Right cardiac atrium (tissue), 5 donors: Measurements from ENCODE around the gene CFAP61. TPM values are rescaled to one million over a fixed set of nuclear protein-coding genes. Genes with fewer than 3 reads are reported as not detected.

Source experiments
- ATAC-seq, 2 donors: fragments of 200-7000 bp; cut with Tn5 transposase; one replicate each; pipeline versions ENCODE4 v1.8.0 to v1.9.1; 2020; ENCODE audit warnings: moderate library complexity in 2 of 2, mild to moderate bottlenecking in 1 of 2
- DNase-seq, 3 donors: peaks; one replicate each; pipeline ENCODE4 v3.0.0-alpha.2; 2020
- H3K27ac ChIP-seq: one replicate; pipeline ENCODE4 v1.5.1; 2013; ENCODE audit warnings: mild to moderate bottlenecking, low read length, control low read depth, moderate library complexity
- H3K27me3 ChIP-seq: one replicate; pipeline ENCODE4 v1.6.1; 2013; ENCODE audit not compliant: control insufficient read depth, insufficient read depth
- H3K4me1 ChIP-seq: one replicate; pipeline ENCODE4 v1.6.1; 2013; ENCODE audit warnings: low read length; ENCODE audit not compliant: control insufficient read depth, insufficient read depth
- H3K4me3 ChIP-seq: one replicate; pipeline ENCODE4 v1.5.1; 2013; ENCODE audit warnings: low read length, control low read depth
- H3K9me3 ChIP-seq: one replicate; pipeline ENCODE4 v1.6.1; 2013; ENCODE audit warnings: low read length; ENCODE audit not compliant: control insufficient read depth
- WGBS: extraction: QIAGEN DNeasy Blood & Tissue Kit; methylation state at CpG from one replicate; pipeline ENCODE4 v1.1.7; 2013; 5-methylcytosine and 5-hydroxymethylcytosine counted together
- intact Hi-C, 4 donors: fragments of 100-400 bp; cut with DNase I; formaldehyde crosslinking; loops; one replicate each; pipeline versions ENCODE4 v1.11.0 to v1.14.0; 2022 to 2023
- polyA plus RNA-seq: library from polyadenylated mRNA; stranded (reverse); fragments of 200-250 nt; gene quantifications from one replicate; pipeline ENCODE4 v1.2.3, GENCODE V29; 2013
- total RNA-seq, 4 donors: library from RNA; stranded (reverse); fragmentation: NEBNext Ultra II Directional; extraction: Animal tissue kit (Norgen Biotek cat#: 25700); gene quantifications; one replicate each; pipeline ENCODE4 v1.2.1, GENCODE V29; 2021
- donor health status: healthy with polysubstance abuse.
- donor health status: DM: no; HTN: yes; CAD: no.
- donor health status: DM: no; HTN: no; CAD: no.
- donor health status: DM: no; HTN: yes; CAD: no; lungs with severe emphysema.
- donor health status: DM: yes; HTN: yes; CAD: no.

CFAP61 gene
- total and polyA plus RNA-seq, 5 donors, result 0.11 to 2.4 (median 0.74) TPM; not detected in 1

- ATAC-seq, result no peak
- Histone ChIP-seq H3K27ac (no peak overlapping the region), H3K27me3 (no peaks in the 10 kb centered on the region), H3K9me3 (no peaks in the 10 kb centered on the region), H3K4me1 (no peaks in the 10 kb centered on the region), H3K4me3 (no peak overlapping the region)
- peak in 1 of 3 donors; percentile 62 for DNase-seq
- intact Hi-C loops, result no loop called here
- 46% methylated on average over 26 of the region's 26 CpGs for WGBS
Observed at GRCh38 chr20:20276811-20277530, 224.6 kb downstream of the CFAP61 start.

GRCh38 chr20:20277894-20278335 is 225.6 kb downstream of the CFAP61 start:
- Histone ChIP-seq H3K9me3 (no peaks in the 10 kb centered on the region), H3K4me1 (no peaks in the 10 kb centered on the region), H3K4me3 (no peak overlapping the region), H3K27me3 (no peaks in the 10 kb centered on the region), H3K27ac (no peak overlapping the region)
- 57% methylated on average over 3 of the region's 3 CpGs for WGBS
- DNase-seq (peak in 1 of 3 donors; percentile 54), ATAC-seq (peak; percentile 82 to 89)
- intact Hi-C loops, result no loop called here

GRCh38 chr20:20286061-20286460 is 233.7 kb downstream of the CFAP61 start:
- Histone ChIP-seq H3K27me3 (no peaks in the 10 kb centered on the region), H3K27ac (no peak overlapping the region), H3K9me3 (no peaks in the 10 kb centered on the region), H3K4me3 (no peak overlapping the region), H3K4me1 (no peaks in the 10 kb centered on the region)
- 69% methylated on average over 2 of the region's 2 CpGs for WGBS
- DNase-seq (no peak), ATAC-seq (no peak)
- intact Hi-C loops, result no loop called here

GRCh38 chr20:20289331-20289730 is 237.0 kb downstream of the CFAP61 start:
- intact Hi-C loops, result no loop called here
- DNase-seq, result no peak
- WGBS, result 53% methylated on average over 3 of the region's 3 CpGs
- H3K9me3 ChIP-seq, result no peaks in the 10 kb centered on the region
- H3K27me3 ChIP-seq, result no peaks in the 10 kb centered on the region
- no peaks in the 10 kb centered on the region for H3K4me1 ChIP-seq
- no peak for ATAC-seq
- H3K27ac ChIP-seq, result no peak overlapping the region
- no peak overlapping the region for H3K4me3 ChIP-seq

- intact Hi-C loops, result no loop called here
- ATAC-seq, result no peak
- WGBS, result 82% methylated on average over 4 of the region's 4 CpGs
Observed at GRCh38 chr20:20292472-20292871, 240.1 kb downstream of the CFAP61 start.

GRCh38 chr20:20293141-20293540 is 240.8 kb downstream of the CFAP61 start:
- Histone ChIP-seq H3K27me3 (no peaks in the 10 kb centered on the region), H3K4me1 (no peaks in the 10 kb centered on the region), H3K27ac (no peak overlapping the region), H3K9me3 (no peaks in the 10 kb centered on the region), H3K4me3 (no peak overlapping the region)
- 82% methylated on average over 4 of the region's 4 CpGs for WGBS
- ATAC-seq (no peak), DNase-seq (no peak)
- intact Hi-C loops, result no loop called here

More at GRCh38 chr20:20292472-20292871, 240.1 kb downstream of the CFAP61 start:
- no peak overlapping the region for H3K4me3 ChIP-seq
- no peak for DNase-seq
- no peak overlapping the region for H3K27ac ChIP-seq
- no peaks in the 10 kb centered on the region for H3K27me3 ChIP-seq
- H3K9me3 ChIP-seq, result no peaks in the 10 kb centered on the region
- no peaks in the 10 kb centered on the region for H3K4me1 ChIP-seq

GRCh38 chr20:20293691-20294385 is 241.5 kb downstream of the CFAP61 start:
- no peaks in the 10 kb centered on the region for H3K4me1 ChIP-seq
- H3K4me3 ChIP-seq, result no peak overlapping the region
- H3K27ac ChIP-seq, result no peak overlapping the region
- no peaks in the 10 kb centered on the region for H3K27me3 ChIP-seq
- ATAC-seq (no peak), DNase-seq (no peak)
- WGBS, result 74% methylated on average over 7 of the region's 7 CpGs
- no peaks in the 10 kb centered on the region for H3K9me3 ChIP-seq
- intact Hi-C loops, result no loop called here

GRCh38 chr20:20295621-20296498 is 243.5 kb downstream of the CFAP61 start:
- H3K9me3 ChIP-seq, result no peaks in the 10 kb centered on the region
- ATAC-seq, result no peak
- H3K4me1 ChIP-seq, result no peaks in the 10 kb centered on the region
- no peak overlapping the region for H3K4me3 ChIP-seq
- intact Hi-C loops, result no loop called here
- DNase-seq, result no peak
- H3K27ac ChIP-seq, result no peak overlapping the region
- H3K27me3 ChIP-seq, result no peaks in the 10 kb centered on the region
- WGBS, result 75% methylated on average over 6 of the region's 6 CpGs

GRCh38 chr20:20297181-20297580 is 244.8 kb downstream of the CFAP61 start:
- DNase-seq (no peak), ATAC-seq (no peak)
- Histone ChIP-seq H3K27ac (no peak overlapping the region), H3K9me3 (no peaks in the 10 kb centered on the region), H3K27me3 (no peaks in the 10 kb centered on the region), H3K4me1 (no peaks in the 10 kb centered on the region), H3K4me3 (no peak overlapping the region)
- intact Hi-C loops, result no loop called here
- WGBS, result 79% methylated on average over 3 of the region's 3 CpGs

- intact Hi-C loops, result no loop called here
- WGBS, result 54% methylated on average over 2 of the region's 2 CpGs
Observed at GRCh38 chr20:20297752-20298151, 245.4 kb downstream of the CFAP61 start.

GRCh38 chr20:20299904-20300303 is 247.6 kb downstream of the CFAP61 start:
- H3K4me3 ChIP-seq, result no peak overlapping the region
- DNase-seq (no peak), ATAC-seq (no peak)
- H3K4me1 ChIP-seq, result no peaks in the 10 kb centered on the region
- no peaks in the 10 kb centered on the region for H3K27me3 ChIP-seq
- 66% methylated on average over 7 of the region's 7 CpGs for WGBS
- no peak overlapping the region for H3K27ac ChIP-seq
- intact Hi-C loops, result no loop called here
- no peaks in the 10 kb centered on the region for H3K9me3 ChIP-seq

More at GRCh38 chr20:20297752-20298151, 245.4 kb downstream of the CFAP61 start:
- no peak overlapping the region for H3K27ac ChIP-seq
- H3K9me3 ChIP-seq, result no peaks in the 10 kb centered on the region
- peak in 1 of 2 donors; percentile 51 for ATAC-seq
- H3K4me1 ChIP-seq, result no peaks in the 10 kb centered on the region
- H3K27me3 ChIP-seq, result no peaks in the 10 kb centered on the region
- H3K4me3 ChIP-seq, result no peak overlapping the region
- DNase-seq, result no peak
